Fibroblast of lung (primary cell): ENCODE data around the gene C19orf38. TPM values are rescaled to one million over a fixed set of nuclear protein-coding genes. Genes with fewer than 3 reads are reported as not detected.

ENCODE experiments used
- DNase-seq, 2 donors: peaks; one replicate each; pipeline versions ENCODE4 v3.0.0 to v3.0.0-alpha.2; 2010; ENCODE audit warnings: low read depth in 2 of 2
- H2AFZ ChIP-seq: 2 replicates; pipeline ENCODE4 v1.5.1; 2012; ENCODE audit warnings: low read length, control low read depth, inconsistent platforms
- H3K27ac ChIP-seq: 2 replicates; pipeline ENCODE4 v1.5.1; 2011; ENCODE audit warnings: low read length, control low read depth; ENCODE audit not compliant: insufficient read depth
- H3K27me3 ChIP-seq: 2 replicates; pipeline ENCODE4 v1.5.1; 2011; ENCODE audit warnings: mild to moderate bottlenecking, low read length; ENCODE audit not compliant: control insufficient read depth, insufficient read depth
- H3K36me3 ChIP-seq: 2 replicates; pipeline ENCODE4 v1.5.1; 2011; ENCODE audit warnings: low read length; ENCODE audit not compliant: control insufficient read depth, insufficient read depth
- H3K4me1 ChIP-seq: 2 replicates; pipeline ENCODE4 v1.5.1; 2011; ENCODE audit warnings: low read length; ENCODE audit not compliant: control insufficient read depth, insufficient read depth; ENCODE audit errors: extremely low read depth
- H3K4me2 ChIP-seq: 2 replicates; pipeline ENCODE4 v1.5.1; 2011; ENCODE audit warnings: low read length, control low read depth; ENCODE audit not compliant: insufficient read depth; ENCODE audit errors: extremely low read depth
- H3K4me3 ChIP-seq, 4 experiments: fragments of 200-600 bp in 1 of 4; sonication (generic) in 1 of 4; replicated peaks in 1 of 4; 2 replicates each; pipeline ENCODE4 v1.5.1; 2011 to 2016; ENCODE audit warnings: low read length in 4 of 4, low read depth in 3 of 4, mild to moderate bottlenecking in 3 of 4, control low read depth in 2 of 4, inconsistent platforms in 1 of 4, mixed read lengths in 1 of 4; ENCODE audit not compliant: insufficient read depth in 1 of 4; ENCODE audit errors: control extremely low read depth in 1 of 4
- H3K79me2 ChIP-seq: 2 replicates; pipeline ENCODE4 v1.5.1; 2012; ENCODE audit warnings: mild to moderate bottlenecking, low read length, inconsistent platforms; ENCODE audit not compliant: control insufficient read depth, insufficient read depth
- H3K9ac ChIP-seq: 2 replicates; pipeline ENCODE4 v1.5.1; 2011; ENCODE audit warnings: mild to moderate bottlenecking, low read length, control low read depth; ENCODE audit not compliant: insufficient read depth
- H3K9me3 ChIP-seq: 2 replicates; pipeline ENCODE4 v1.5.1; 2012; ENCODE audit warnings: low read depth, low read length; ENCODE audit not compliant: control insufficient read depth, insufficient read depth
- H4K20me1 ChIP-seq: 2 replicates; pipeline ENCODE4 v1.5.1; 2011; ENCODE audit warnings: low read length; ENCODE audit not compliant: control insufficient read depth, insufficient read depth; ENCODE audit errors: extremely low read depth
- EZH2 ChIP-seq: IDR thresholded peaks from 2 replicates; pipeline ENCODE4 v1.5.1; 2012; ENCODE audit warnings: low read length, control low read depth, mild to moderate bottlenecking; ENCODE audit errors: missing control alignments
- polyA plus RNA-seq, 2 donors: library from polyadenylated mRNA; depleted of rRNA in 1 of 2; stranded (reverse) in 1 of 2; unstranded in 1 of 2; fragments of >200 nt; gene quantifications; 2 replicates each; pipeline ENCODE4 v1.2.1, GENCODE V29; 2011 to 2012; ENCODE audit warnings: missing spikeins in 1 of 2
- total RNA-seq: library from RNA; depleted of rRNA; stranded (reverse); fragments of >200 nt; gene quantifications from 2 replicates; pipeline ENCODE4 v1.2.1, GENCODE V29; 2014
- TF ChIP-seq, protein P1 (sequence below), 2 donors: IDR thresholded peaks in 1 of 2; conservative IDR thresholded peaks in 1 of 2; 1 replicate in 1 of 2; 2 replicates in 1 of 2; pipeline ENCODE4 v1.5.1; 2011 to 2012; ENCODE audit warnings: low read length in 2 of 2, control low read depth in 1 of 2, inconsistent platforms in 1 of 2, low read depth in 1 of 2, mild to moderate bottlenecking in 1 of 2

C19orf38 gene
- total and polyA plus RNA-seq, 2 donors (not counting 1 experiment from before 2014, with no cell fraction given) = 0.08 to 1.3 TPM

- Histone ChIP-seq H3K9me3 (no peaks in the 10 kb centered on the region), H2AFZ (no peak overlapping the region), H3K4me2 (no peak overlapping the region), H3K27ac (no peak overlapping the region), H4K20me1 (no peaks in the 10 kb centered on the region), H3K4me1 (no peaks in the 10 kb centered on the region), H3K79me2 (peaks cover 20% of the 10 kb centered on the region), H3K36me3 (no peaks in the 10 kb centered on the region), H3K27me3 (no peaks in the 10 kb centered on the region), H3K4me3 (no peak overlapping the region), H3K9ac (no peak overlapping the region)
- no peak for TF ChIP-seq EZH2
- TF ChIP-seq, protein P1, sequence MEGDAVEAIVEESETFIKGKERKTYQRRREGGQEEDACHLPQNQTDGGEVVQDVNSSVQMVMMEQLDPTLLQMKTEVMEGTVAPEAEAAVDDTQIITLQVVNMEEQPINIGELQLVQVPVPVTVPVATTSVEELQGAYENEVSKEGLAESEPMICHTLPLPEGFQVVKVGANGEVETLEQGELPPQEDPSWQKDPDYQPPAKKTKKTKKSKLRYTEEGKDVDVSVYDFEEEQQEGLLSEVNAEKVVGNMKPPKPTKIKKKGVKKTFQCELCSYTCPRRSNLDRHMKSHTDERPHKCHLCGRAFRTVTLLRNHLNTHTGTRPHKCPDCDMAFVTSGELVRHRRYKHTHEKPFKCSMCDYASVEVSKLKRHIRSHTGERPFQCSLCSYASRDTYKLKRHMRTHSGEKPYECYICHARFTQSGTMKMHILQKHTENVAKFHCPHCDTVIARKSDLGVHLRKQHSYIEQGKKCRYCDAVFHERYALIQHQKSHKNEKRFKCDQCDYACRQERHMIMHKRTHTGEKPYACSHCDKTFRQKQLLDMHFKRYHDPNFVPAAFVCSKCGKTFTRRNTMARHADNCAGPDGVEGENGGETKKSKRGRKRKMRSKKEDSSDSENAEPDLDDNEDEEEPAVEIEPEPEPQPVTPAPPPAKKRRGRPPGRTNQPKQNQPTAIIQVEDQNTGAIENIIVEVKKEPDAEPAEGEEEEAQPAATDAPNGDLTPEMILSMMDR (conservative IDR thresholded peaks at IDR 0.05 in 1 of 2, IDR thresholded peaks at IDR 0.05 in 1 of 2; ENCODE audit: low read depth in 1 of 2, low read length in 2 of 2) = no peak
- DNase-seq = no peak
Measured at GRCh38 chr19:10895920-10896319, 47.7 kb downstream of the C19orf38 start.

- Histone ChIP-seq H3K27ac (no peak overlapping the region), H3K4me3 (no peak overlapping the region), H3K9ac (no peak overlapping the region), H3K27me3 (no peaks in the 10 kb centered on the region), H3K79me2 (peaks cover 17% of the 10 kb centered on the region), H3K36me3 (no peaks in the 10 kb centered on the region), H3K4me2 (no peak overlapping the region), H3K9me3 (no peaks in the 10 kb centered on the region), H2AFZ (no peak overlapping the region), H4K20me1 (no peaks in the 10 kb centered on the region), H3K4me1 (no peaks in the 10 kb centered on the region)
- no peak for DNase-seq
- no peak for TF ChIP-seq EZH2
- TF ChIP-seq, protein P1 (conservative IDR thresholded peaks at IDR 0.05 in 1 of 2, IDR thresholded peaks at IDR 0.05 in 1 of 2; ENCODE audit: low read depth in 1 of 2, low read length in 2 of 2) = no peak
Measured at GRCh38 chr19:10896851-10897526, 48.8 kb downstream of the C19orf38 start.

- H3K36me3 ChIP-seq = no peaks in the 10 kb centered on the region
- TF ChIP-seq, protein P1 (conservative IDR thresholded peaks at IDR 0.05 in 1 of 2, IDR thresholded peaks at IDR 0.05 in 1 of 2; ENCODE audit: low read depth in 1 of 2, low read length in 2 of 2) = no peak
- TF ChIP-seq EZH2 = no peak
- H3K4me1 ChIP-seq = no peaks in the 10 kb centered on the region
- no peaks in the 10 kb centered on the region for H3K27me3 ChIP-seq
- no peak overlapping the region for H2AFZ ChIP-seq
- no peak overlapping the region for H3K9ac ChIP-seq
- H3K9me3 ChIP-seq = no peaks in the 10 kb centered on the region
- H3K4me3 ChIP-seq = no peak overlapping the region
- peaks cover 16% of the 10 kb centered on the region for H3K79me2 ChIP-seq
- no peak overlapping the region for H3K4me2 ChIP-seq
- DNase-seq = no peak
- no peaks in the 10 kb centered on the region for H4K20me1 ChIP-seq
- H3K27ac ChIP-seq = no peak overlapping the region
Measured at GRCh38 chr19:10898633-10899032, 50.4 kb downstream of the C19orf38 start.
